WTC11 (cell line): Measurements from ENCODE around the gene TMEM135. TPM values are rescaled to one million over a fixed set of nuclear protein-coding genes. Genes with fewer than 3 reads are reported as not detected.

Experiments
- ATAC-seq: fragments of 200-7000 bp; cut with Tn5 transposase; 2 replicates; pipeline ENCODE4 v1.10.0; 2021; ENCODE audit warnings: mild to moderate bottlenecking, moderate library complexity
- CTCF ChIA-PET: fragments of 300-600 bp; sonication (Branson Sonifier 250); formaldehyde crosslinking; loops from one replicate; lab custom pipeline; 2021; ENCODE audit warnings: antibody characterized with exemption; lab: Charles Lee
- POLR2A ChIA-PET: fragments of 350-600 bp; sonication (Branson Sonifier 250); formaldehyde crosslinking; loops from one replicate; lab custom pipeline; 2021; ENCODE audit warnings: antibody characterized with exemption; lab: Charles Lee
- DNase-seq: peaks from one replicate; pipeline ENCODE4 v3.0.0; 2021; ENCODE audit warnings: low spot score
- H3K27ac Mint-ChIP-seq: 2 replicates; pipeline ENCODE4 v1.8.0; 2021; ENCODE audit warnings: mixed read lengths
- H3K27me3 Mint-ChIP-seq: 2 replicates; pipeline ENCODE4 v1.8.0; 2021; ENCODE audit warnings: low read depth, mild to moderate bottlenecking, moderate library complexity, mixed read lengths
- H3K36me3 Mint-ChIP-seq: 2 replicates; pipeline ENCODE4 v1.8.0; 2021; ENCODE audit warnings: mixed read lengths
- H3K4me1 Mint-ChIP-seq: 2 replicates; pipeline ENCODE4 v1.8.0; 2022; ENCODE audit warnings: mixed read lengths
- H3K4me3 Mint-ChIP-seq: 2 replicates; pipeline ENCODE4 v1.8.0; 2021; ENCODE audit warnings: mild to moderate bottlenecking, moderate library complexity, mixed read lengths
- H3K9me3 Mint-ChIP-seq: 2 replicates; pipeline ENCODE4 v1.8.0; 2021; ENCODE audit warnings: mixed read lengths
- ATF2 ChIP-seq: sonication (generic); formaldehyde crosslinking; IDR thresholded peaks from 2 replicates; pipeline ENCODE4 v1.8.1; 2022; ENCODE audit warnings: low read depth, missing genetic modification reagents, borderline replicate concordance
- ATF6 ChIP-seq: sonication (generic); formaldehyde crosslinking; IDR thresholded peaks from 2 replicates; pipeline ENCODE4 v1.8.1; 2023; ENCODE audit warnings: mild to moderate bottlenecking, missing genetic modification reagents
- CREM ChIP-seq: sonication (generic); formaldehyde crosslinking; IDR thresholded peaks from 2 replicates; pipeline ENCODE4 v1.8.1; 2022; ENCODE audit warnings: mild to moderate bottlenecking, missing genetic modification reagents, moderate library complexity
- ETV6 ChIP-seq: sonication (generic); formaldehyde crosslinking; IDR thresholded peaks from 2 replicates; pipeline ENCODE4 v1.8.1; 2022; ENCODE audit warnings: mild to moderate bottlenecking, missing genetic modification reagents
- FOXP4 ChIP-seq: sonication (generic); formaldehyde crosslinking; IDR thresholded peaks from 2 replicates; pipeline ENCODE4 v1.8.0; 2022; ENCODE audit warnings: mild to moderate bottlenecking, missing genetic modification reagents
- GRHL2 ChIP-seq: fragments of 250-450 bp; sonication (Bioruptor Pico); IDR thresholded peaks from 2 replicates; pipeline ENCODE4 v1.8.0; 2022; ENCODE audit warnings: mild to moderate bottlenecking, moderate library complexity; ENCODE audit not compliant: insufficient replicate concordance, severe bottlenecking
- JUN ChIP-seq: sonication (generic); formaldehyde crosslinking; IDR thresholded peaks from 2 replicates; pipeline ENCODE4 v1.8.0; 2023; ENCODE audit warnings: mild to moderate bottlenecking, missing genetic modification reagents
- MLX ChIP-seq: sonication (generic); formaldehyde crosslinking; IDR thresholded peaks from 2 replicates; pipeline ENCODE4 v1.8.1; 2023; ENCODE audit warnings: mild to moderate bottlenecking, missing genetic modification reagents, moderate library complexity
- MXD4 ChIP-seq: fragments of 250-450 bp; sonication (Bioruptor Pico); IDR thresholded peaks from 2 replicates; pipeline ENCODE4 v1.8.0; 2021; ENCODE audit warnings: mild to moderate bottlenecking, moderate library complexity, borderline replicate concordance
- MYBL2 ChIP-seq: sonication (generic); formaldehyde crosslinking; IDR thresholded peaks from 2 replicates; pipeline ENCODE4 v1.8.1; 2023; ENCODE audit warnings: mild to moderate bottlenecking, moderate library complexity, missing genetic modification reagents
- NFE2L1 ChIP-seq: sonication (generic); formaldehyde crosslinking; IDR thresholded peaks from 2 replicates; pipeline ENCODE4 v1.8.1; 2023; ENCODE audit warnings: missing genetic modification reagents
- NR2C2 ChIP-seq: sonication (generic); formaldehyde crosslinking; IDR thresholded peaks from 2 replicates; pipeline ENCODE4 v1.8.0; 2022; ENCODE audit warnings: mild to moderate bottlenecking, missing genetic modification reagents
- OVOL2 ChIP-seq: fragments of 250-450 bp; sonication (Bioruptor Pico); IDR thresholded peaks from 2 replicates; pipeline ENCODE4 v1.9.0; 2021; ENCODE audit warnings: mild to moderate bottlenecking, borderline replicate concordance
- PREB ChIP-seq: sonication (generic); formaldehyde crosslinking; IDR thresholded peaks from 2 replicates; pipeline ENCODE4 v1.8.1; 2022; ENCODE audit warnings: mild to moderate bottlenecking, missing genetic modification reagents, moderate library complexity, borderline replicate concordance
- SMAD3 ChIP-seq: sonication (generic); formaldehyde crosslinking; IDR thresholded peaks from 2 replicates; pipeline ENCODE4 v1.8.0; 2022; ENCODE audit warnings: missing genetic modification reagents, mild to moderate bottlenecking, borderline replicate concordance
- SOX15 ChIP-seq: fragments of 250-450 bp; sonication (Bioruptor Pico); IDR thresholded peaks from 2 replicates; pipeline ENCODE4 v1.9.0; 2021; ENCODE audit warnings: mild to moderate bottlenecking
- TEAD1 ChIP-seq: sonication (generic); formaldehyde crosslinking; IDR thresholded peaks from 2 replicates; pipeline ENCODE4 v1.8.0; 2022; ENCODE audit warnings: mild to moderate bottlenecking, missing genetic modification reagents
- USF2 ChIP-seq: sonication (generic); formaldehyde crosslinking; IDR thresholded peaks from 2 replicates; pipeline ENCODE4 v1.8.1; 2023; ENCODE audit warnings: mild to moderate bottlenecking, missing genetic modification reagents, moderate library complexity
- ZBTB21 ChIP-seq: sonication (generic); formaldehyde crosslinking; IDR thresholded peaks from 2 replicates; pipeline ENCODE4 v1.8.1; 2023; ENCODE audit warnings: mild to moderate bottlenecking, missing genetic modification reagents, borderline replicate concordance
- ZNF138 ChIP-seq: sonication (generic); formaldehyde crosslinking; conservative IDR thresholded peaks from 2 replicates; pipeline ENCODE4 v1.8.1; 2022; ENCODE audit warnings: mild to moderate bottlenecking, moderate library complexity, missing genetic modification reagents
- ZNF396 ChIP-seq: fragments of 250-450 bp; sonication (Bioruptor Pico); IDR thresholded peaks from 2 replicates; pipeline ENCODE4 v1.8.0; 2021; ENCODE audit warnings: mild to moderate bottlenecking, moderate library complexity, borderline replicate concordance
- ZNF416 ChIP-seq: fragments of 250-450 bp; sonication (Bioruptor Pico); IDR thresholded peaks from 2 replicates; pipeline ENCODE4 v1.9.0; 2021; ENCODE audit warnings: mild to moderate bottlenecking, inconsistent platforms
- ZNF425 ChIP-seq: fragments of 250-450 bp; sonication (Bioruptor Pico); conservative IDR thresholded peaks from 2 replicates; pipeline ENCODE4 v1.9.0; 2021; ENCODE audit warnings: mild to moderate bottlenecking
- ZNF512 ChIP-seq: sonication (generic); formaldehyde crosslinking; IDR thresholded peaks from 2 replicates; pipeline ENCODE4 v1.8.1; 2022; ENCODE audit warnings: missing genetic modification reagents, borderline replicate concordance
- total RNA-seq: library from RNA; stranded (reverse); gene quantifications from 3 replicates; pipeline ENCODE4 v1.2.3, GENCODE V29; 2021

The TMEM135 gene
- total RNA-seq, 1 experiment from 2014 or later: 35.8 TPM

- Mint-ChIP-seq H3K36me3 (no peaks in the 10 kb centered on the region), H3K27me3 (no peaks in the 10 kb centered on the region), H3K4me1 (peaks cover 40% of the 10 kb centered on the region), H3K4me3 (no peak overlapping the region), H3K27ac (no peak overlapping the region), H3K9me3 (no peaks in the 10 kb centered on the region)
- TF ChIP-seq USF2 (CRISPR knock-in tag): no peak
- no peak for TF ChIP-seq ZNF416 (CRISPR knock-in tag)
- no peak for TF ChIP-seq NFE2L1 (CRISPR knock-in tag)
- TF ChIP-seq SOX15 (CRISPR knock-in tag): no peak
- TF ChIP-seq ZNF138: no peak
- TF ChIP-seq JUN (CRISPR knock-in tag): no peak
- no peak for TF ChIP-seq ZBTB21 (CRISPR knock-in tag)
- TF ChIP-seq MXD4 (CRISPR knock-in tag): no peak
- TF ChIP-seq ATF6: no peak
- TF ChIP-seq GRHL2 (CRISPR knock-in tag): no peak
- TF ChIP-seq PREB (CRISPR knock-in tag): no peak
- no peak for TF ChIP-seq NR2C2
- no peak for TF ChIP-seq ZNF512 (CRISPR knock-in tag)
- no peak for TF ChIP-seq CREM (CRISPR knock-in tag)
- no peak for TF ChIP-seq ZNF396 (CRISPR knock-in tag)
- TF ChIP-seq OVOL2 (CRISPR knock-in tag): no peak
- no peak for TF ChIP-seq MYBL2 (CRISPR knock-in tag)
- TF ChIP-seq TEAD1 (CRISPR knock-in tag): no peak
- POLR2A ChIA-PET: no interaction called here
- CTCF ChIA-PET: interaction anchor here (0.5 to 2.2 kb wide), 2 partner anchors 205 to 315 kb away, joined by 3 to 6 read pairs; no protein-coding TSS in a partner anchor
- DNase-seq (no peak), ATAC-seq (no peak)
Observed at GRCh38 chr11:87301785-87302540, 264.2 kb downstream of the TMEM135 start.

- Mint-ChIP-seq H3K4me1 (peaks cover 28% of the 10 kb centered on the region), H3K36me3 (no peaks in the 10 kb centered on the region), H3K4me3 (no peak overlapping the region), H3K27ac (no peak overlapping the region), H3K27me3 (no peaks in the 10 kb centered on the region), H3K9me3 (no peaks in the 10 kb centered on the region)
- CTCF ChIA-PET: no interaction called here
- POLR2A ChIA-PET: no interaction called here
- ATAC-seq (no peak), DNase-seq (no peak)
- no peak for TF ChIP-seq ETV6
- no peak for TF ChIP-seq MLX (CRISPR knock-in tag)
- TF ChIP-seq ZNF425 (CRISPR knock-in tag): no peak
- no peak for TF ChIP-seq SMAD3 (CRISPR knock-in tag)
- TF ChIP-seq ATF2: no peak
- TF ChIP-seq FOXP4: no peak
Observed at GRCh38 chr11:87304412-87304811, 266.7 kb downstream of the TMEM135 start.
